Measurements from ENCODE around the gene WNT3.

GRCh38 chr17:46773221-46773605 lies 45.3 kb downstream of the WNT3 start:
- no peak for TF ChIP-seq CTCF (IDR thresholded peaks at IDR 0.05)
- TF ChIP-seq EZH2 (IDR thresholded peaks at IDR 0.05; ENCODE audit: borderline replicate concordance, insufficient read depth, low read depth, low read length, poor library complexity, severe bottlenecking): no peak
